Ishikawa (cell line): ENCODE results near the gene ARNT2.

Source experiments
- EP300 ChIP-seq: IDR thresholded peaks from 2 replicates; pipeline ENCODE4 v1.6.1; 2012; ENCODE audit warnings: borderline replicate concordance
- YY1 ChIP-seq: IDR thresholded peaks from 2 replicates; pipeline ENCODE4 v1.6.1; 2012; ENCODE audit warnings: low read depth

DNA sequence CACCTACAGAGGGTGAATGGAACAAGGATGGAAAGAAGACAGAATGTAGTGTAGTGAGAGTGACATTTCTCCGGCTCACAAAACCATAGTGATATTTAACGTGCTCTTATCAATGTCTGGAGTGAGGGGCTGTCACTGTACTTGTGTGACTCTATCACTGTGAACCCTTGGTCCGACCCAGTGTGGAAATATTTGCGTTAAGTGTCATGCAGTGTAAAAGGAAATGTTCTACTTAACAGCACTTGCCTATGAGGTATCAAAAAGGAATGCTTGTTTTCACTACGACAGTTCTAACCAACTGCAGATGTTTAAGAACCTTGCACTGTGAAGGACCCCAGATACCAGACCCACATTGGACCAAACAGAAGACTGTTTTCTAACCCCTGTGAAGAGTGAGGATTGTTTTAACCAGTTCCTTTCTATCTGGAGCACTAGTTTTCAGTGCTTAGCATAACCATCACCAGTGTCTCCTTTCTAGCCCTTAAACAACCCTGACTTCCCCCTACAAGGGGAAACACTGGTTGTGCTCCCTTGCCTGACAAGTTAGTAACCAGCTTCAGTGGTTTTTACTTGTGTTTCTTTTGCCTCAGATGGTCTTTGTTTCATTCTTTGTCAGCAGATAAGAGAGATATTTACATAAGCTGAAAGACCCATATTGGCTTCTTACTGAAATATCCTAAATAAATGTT lies 146.2 kb downstream of the ARNT2 start:
- TF ChIP-seq YY1 (no peak), EP300 (no peak)
